Measurements from ENCODE around the gene EHMT1. TPM values are rescaled to one million over a fixed set of nuclear protein-coding genes. Genes with fewer than 3 reads are reported as not detected.
"Not testable (repeated sequence)": the region's sequence is repeated elsewhere in the genome, so short reads cannot be mapped to it uniquely, and the experiment has no call there.

Gene EHMT1
- total RNA-seq, 1 donor from 2014 or later: 162 TPM

DNA sequence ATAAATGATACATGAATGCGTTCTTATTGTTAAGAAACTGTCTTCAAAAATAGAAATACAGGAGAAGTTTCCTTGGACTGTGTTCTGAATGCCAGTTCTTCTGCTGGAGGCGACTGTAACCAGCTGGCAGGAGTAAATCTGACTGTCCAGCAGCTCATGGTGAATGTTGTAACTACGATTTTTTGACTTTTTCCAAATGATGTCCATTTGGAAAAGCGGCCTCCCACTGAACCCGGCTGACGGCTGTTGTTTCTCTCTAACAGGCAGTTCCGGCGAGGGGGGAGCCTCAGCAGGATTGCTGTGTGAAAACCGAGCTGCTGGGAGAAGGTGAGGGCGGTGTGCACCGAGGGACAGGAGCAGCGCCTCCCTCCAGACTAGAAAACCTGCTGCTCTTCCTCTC, 91.9 kb downstream of the EHMT1 start:
- Mint-ChIP-seq H3K36me3 (ENCODE audit: unreplicated experiment) (peaks cover 14% of the 10 kb centered on the region), H3K4me3 (ENCODE audit: unreplicated experiment) (no peak overlapping the region), H3K4me1 (ENCODE audit: low read depth, unreplicated experiment) (peaks cover 15% of the 10 kb centered on the region), H3K27me3 (ENCODE audit: unreplicated experiment) (no peaks in the 10 kb centered on the region), H3K27ac (ENCODE audit: unreplicated experiment) (no peak overlapping the region), H3K9me3 (ENCODE audit: unreplicated experiment) (peaks cover 4% of the 10 kb centered on the region)
- DNase-seq: no peak
- TF ChIP-seq, protein P1, sequence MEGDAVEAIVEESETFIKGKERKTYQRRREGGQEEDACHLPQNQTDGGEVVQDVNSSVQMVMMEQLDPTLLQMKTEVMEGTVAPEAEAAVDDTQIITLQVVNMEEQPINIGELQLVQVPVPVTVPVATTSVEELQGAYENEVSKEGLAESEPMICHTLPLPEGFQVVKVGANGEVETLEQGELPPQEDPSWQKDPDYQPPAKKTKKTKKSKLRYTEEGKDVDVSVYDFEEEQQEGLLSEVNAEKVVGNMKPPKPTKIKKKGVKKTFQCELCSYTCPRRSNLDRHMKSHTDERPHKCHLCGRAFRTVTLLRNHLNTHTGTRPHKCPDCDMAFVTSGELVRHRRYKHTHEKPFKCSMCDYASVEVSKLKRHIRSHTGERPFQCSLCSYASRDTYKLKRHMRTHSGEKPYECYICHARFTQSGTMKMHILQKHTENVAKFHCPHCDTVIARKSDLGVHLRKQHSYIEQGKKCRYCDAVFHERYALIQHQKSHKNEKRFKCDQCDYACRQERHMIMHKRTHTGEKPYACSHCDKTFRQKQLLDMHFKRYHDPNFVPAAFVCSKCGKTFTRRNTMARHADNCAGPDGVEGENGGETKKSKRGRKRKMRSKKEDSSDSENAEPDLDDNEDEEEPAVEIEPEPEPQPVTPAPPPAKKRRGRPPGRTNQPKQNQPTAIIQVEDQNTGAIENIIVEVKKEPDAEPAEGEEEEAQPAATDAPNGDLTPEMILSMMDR (IDR thresholded peaks at IDR 0.05; ENCODE audit: partially characterized antibody, unreplicated experiment): no peak

- Mint-ChIP-seq H3K9me3 (ENCODE audit: unreplicated experiment) (peaks cover 4% of the 10 kb centered on the region), H3K27ac (ENCODE audit: unreplicated experiment) (no peak overlapping the region), H3K4me3 (ENCODE audit: unreplicated experiment) (no peak overlapping the region), H3K27me3 (ENCODE audit: unreplicated experiment) (peaks cover 3% of the 10 kb centered on the region), H3K36me3 (ENCODE audit: unreplicated experiment) (peaks cover 17% of the 10 kb centered on the region), H3K4me1 (ENCODE audit: low read depth, unreplicated experiment) (peaks cover 15% of the 10 kb centered on the region)
- TF ChIP-seq, protein P1 (IDR thresholded peaks at IDR 0.05; ENCODE audit: partially characterized antibody, unreplicated experiment): no peak
- DNase-seq: no peak
Measured at GRCh38 chr9:137711678-137712105, 92.9 kb downstream of the EHMT1 start.

- Mint-ChIP-seq H3K4me1 (ENCODE audit: low read depth, unreplicated experiment) (peaks cover 5% of the 10 kb centered on the region), H3K27ac (ENCODE audit: unreplicated experiment) (no peak overlapping the region), H3K4me3 (ENCODE audit: unreplicated experiment) (no peak overlapping the region), H3K36me3 (ENCODE audit: unreplicated experiment) (peaks cover 33% of the 10 kb centered on the region), H3K9me3 (ENCODE audit: unreplicated experiment) (no peaks in the 10 kb centered on the region), H3K27me3 (ENCODE audit: unreplicated experiment) (peaks cover 3% of the 10 kb centered on the region)
- TF ChIP-seq, protein P1 (IDR thresholded peaks at IDR 0.05; ENCODE audit: partially characterized antibody, unreplicated experiment): no peak
- DNase-seq: no peak
Measured at GRCh38 chr9:137715321-137715720, 96.5 kb downstream of the EHMT1 start.

GRCh38 chr9:137715866-137716693, 97.3 kb downstream of the EHMT1 start:
- not testable (repeated sequence) for H3K27ac Mint-ChIP-seq (ENCODE audit: unreplicated experiment); H3K4me1 Mint-ChIP-seq (ENCODE audit: low read depth, unreplicated experiment); H3K9me3 Mint-ChIP-seq (ENCODE audit: unreplicated experiment); H3K27me3 Mint-ChIP-seq (ENCODE audit: unreplicated experiment); H3K4me3 Mint-ChIP-seq (ENCODE audit: unreplicated experiment); DNase-seq
- peaks cover 33% of the 10 kb centered on the region for H3K36me3 Mint-ChIP-seq (ENCODE audit: unreplicated experiment)

GRCh38 chr9:137716694-137717287, 98.0 kb downstream of the EHMT1 start:
- Mint-ChIP-seq H3K4me3 (ENCODE audit: unreplicated experiment) (no peak overlapping the region), H3K36me3 (ENCODE audit: unreplicated experiment) (peaks cover 38% of the 10 kb centered on the region), H3K9me3 (ENCODE audit: unreplicated experiment) (peaks cover 4% of the 10 kb centered on the region), H3K4me1 (ENCODE audit: low read depth, unreplicated experiment) (peaks cover 7% of the 10 kb centered on the region), H3K27ac (ENCODE audit: unreplicated experiment) (peak overlapping the region; percentile 52), H3K27me3 (ENCODE audit: unreplicated experiment) (peaks cover 7% of the 10 kb centered on the region)
- TF ChIP-seq, protein P1 (IDR thresholded peaks at IDR 0.05; ENCODE audit: partially characterized antibody, unreplicated experiment): no peak
- DNase-seq: no peak
